Colonic mucosa (tissue), 4 donors: ENCODE data around the gene DHCR24. TPM values are rescaled to one million over a fixed set of nuclear protein-coding genes. Genes with fewer than 3 reads are reported as not detected.

ENCODE experiments used
- DNase-seq: peaks from one replicate; pipeline ENCODE4 v3.0.0-alpha.2; 2020
- H3K27ac ChIP-seq: fragments of 200-600 bp; one replicate; pipeline ENCODE4 v1.8.0; 2021
- H3K27me3 ChIP-seq: fragments of 200-600 bp; one replicate; pipeline ENCODE4 v1.8.0; 2021
- H3K36me3 ChIP-seq: fragments of 200-600 bp; one replicate; pipeline ENCODE4 v1.8.0; 2021
- H3K4me1 ChIP-seq: fragments of 200-600 bp; one replicate; pipeline ENCODE4 v1.8.0; 2021; ENCODE audit warnings: mild to moderate bottlenecking
- H3K4me3 ChIP-seq: fragments of 200-600 bp; one replicate; pipeline ENCODE4 v1.8.0; 2021
- H3K9ac ChIP-seq, 2 donors: one replicate each; pipeline ENCODE4 v1.7.0; 2013; ENCODE audit warnings: control low read depth in 2 of 2, low read depth in 2 of 2, low read length in 2 of 2
- H3K9me3 ChIP-seq: fragments of 200-600 bp; one replicate; pipeline ENCODE4 v1.8.0; 2021
- intact Hi-C: fragments of 100-400 bp; cut with DNase I; formaldehyde crosslinking; loops from one replicate; pipeline ENCODE4 v1.14.1; 2022
- total RNA-seq, 2 donors: library from RNA; stranded (reverse); fragmentation: NEBNext Ultra II Directional in 1 of 2; extraction: Animal tissue kit (Norgen Biotek cat#: 25700) in 1 of 2; gene quantifications; one replicate each; pipeline ENCODE4 v1.2.1, GENCODE V29; 2021
- TF ChIP-seq, protein P1 (sequence below): fragments of 200-600 bp; IDR thresholded peaks from one replicate; pipeline ENCODE4 v1.8.0; 2022; ENCODE audit warnings: antibody characterized with exemption, mild to moderate bottlenecking
- donor health status: healthy.
- donor health status: DM: no; HTN: no; CAD: no.
- donor health status: DM: no; HTN: no; CAD: no.

DHCR24 gene
- total RNA-seq, 2 donors from 2014 or later: 254 to 310 TPM

DNA sequence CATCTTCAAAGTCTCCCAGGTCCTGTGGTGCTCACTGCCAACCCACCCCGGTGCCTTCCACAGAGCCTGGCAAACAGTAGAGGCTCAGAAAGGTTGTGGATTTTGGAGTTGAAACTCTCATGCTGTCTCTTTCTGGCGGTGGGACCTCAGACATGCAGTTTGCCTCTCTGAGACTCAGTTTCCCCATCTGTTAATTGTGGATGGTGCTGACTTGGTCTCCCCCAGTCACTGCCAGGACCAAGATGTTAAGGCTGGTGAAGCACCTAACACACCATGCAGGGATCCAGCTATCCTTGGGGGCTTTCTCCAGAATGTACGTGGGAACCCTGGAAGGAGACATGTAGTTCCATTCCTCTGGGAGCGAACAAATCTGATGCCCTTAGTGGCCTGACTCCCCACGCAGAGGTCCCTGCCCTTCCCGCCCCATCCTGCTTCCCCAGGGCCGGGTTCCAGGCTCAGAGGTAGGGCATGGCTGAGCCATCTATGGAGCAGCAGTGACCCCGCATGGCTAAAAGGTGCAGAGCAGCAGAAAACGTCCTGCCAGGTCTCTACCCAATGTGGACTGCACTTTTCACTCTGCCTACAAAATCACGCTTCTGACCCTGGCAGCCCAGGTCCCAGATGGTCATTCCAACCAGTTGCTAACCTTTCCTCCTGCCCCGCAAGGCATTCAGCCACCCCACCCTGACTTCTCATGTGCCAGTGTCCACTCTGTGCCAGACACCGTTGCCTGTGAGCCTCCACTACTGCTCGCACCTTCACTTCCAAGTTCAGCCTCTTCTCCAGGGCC is 76.6 kb downstream of the DHCR24 start:
- intact Hi-C loops: loop anchor here (5.0 kb wide), 2 partner anchors 138 to 313 kb away; no protein-coding TSS in a partner anchor
- no peaks in the 10 kb centered on the region for H3K9me3 ChIP-seq
- H3K4me1 ChIP-seq: no peaks in the 10 kb centered on the region
- no peaks in the 10 kb centered on the region for H3K36me3 ChIP-seq
- H3K27ac ChIP-seq: no peak overlapping the region
- peak; percentile 82 for DNase-seq
- no peaks in the 10 kb centered on the region for H3K27me3 ChIP-seq
- H3K9ac ChIP-seq: peak overlapping the region in 1 of 2 donors; percentile 13
- TF ChIP-seq, protein P1, sequence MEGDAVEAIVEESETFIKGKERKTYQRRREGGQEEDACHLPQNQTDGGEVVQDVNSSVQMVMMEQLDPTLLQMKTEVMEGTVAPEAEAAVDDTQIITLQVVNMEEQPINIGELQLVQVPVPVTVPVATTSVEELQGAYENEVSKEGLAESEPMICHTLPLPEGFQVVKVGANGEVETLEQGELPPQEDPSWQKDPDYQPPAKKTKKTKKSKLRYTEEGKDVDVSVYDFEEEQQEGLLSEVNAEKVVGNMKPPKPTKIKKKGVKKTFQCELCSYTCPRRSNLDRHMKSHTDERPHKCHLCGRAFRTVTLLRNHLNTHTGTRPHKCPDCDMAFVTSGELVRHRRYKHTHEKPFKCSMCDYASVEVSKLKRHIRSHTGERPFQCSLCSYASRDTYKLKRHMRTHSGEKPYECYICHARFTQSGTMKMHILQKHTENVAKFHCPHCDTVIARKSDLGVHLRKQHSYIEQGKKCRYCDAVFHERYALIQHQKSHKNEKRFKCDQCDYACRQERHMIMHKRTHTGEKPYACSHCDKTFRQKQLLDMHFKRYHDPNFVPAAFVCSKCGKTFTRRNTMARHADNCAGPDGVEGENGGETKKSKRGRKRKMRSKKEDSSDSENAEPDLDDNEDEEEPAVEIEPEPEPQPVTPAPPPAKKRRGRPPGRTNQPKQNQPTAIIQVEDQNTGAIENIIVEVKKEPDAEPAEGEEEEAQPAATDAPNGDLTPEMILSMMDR: peak; percentile 76
- H3K4me3 ChIP-seq: no peak overlapping the region

GRCh38 chr1:54809496-54810074 is 77.4 kb downstream of the DHCR24 start:
- Histone ChIP-seq H3K4me1 (no peaks in the 10 kb centered on the region), H3K27ac (no peak overlapping the region), H3K4me3 (no peak overlapping the region), H3K36me3 (no peaks in the 10 kb centered on the region), H3K27me3 (no peaks in the 10 kb centered on the region), H3K9me3 (no peaks in the 10 kb centered on the region), H3K9ac (no peak overlapping the region)
- intact Hi-C loops: loop anchor here (5.0 to 10.0 kb wide), 3 partner anchors 137 to 745 kb away; no protein-coding TSS in a partner anchor
- DNase-seq: no peak
- TF ChIP-seq, protein P1: no peak

DNA sequence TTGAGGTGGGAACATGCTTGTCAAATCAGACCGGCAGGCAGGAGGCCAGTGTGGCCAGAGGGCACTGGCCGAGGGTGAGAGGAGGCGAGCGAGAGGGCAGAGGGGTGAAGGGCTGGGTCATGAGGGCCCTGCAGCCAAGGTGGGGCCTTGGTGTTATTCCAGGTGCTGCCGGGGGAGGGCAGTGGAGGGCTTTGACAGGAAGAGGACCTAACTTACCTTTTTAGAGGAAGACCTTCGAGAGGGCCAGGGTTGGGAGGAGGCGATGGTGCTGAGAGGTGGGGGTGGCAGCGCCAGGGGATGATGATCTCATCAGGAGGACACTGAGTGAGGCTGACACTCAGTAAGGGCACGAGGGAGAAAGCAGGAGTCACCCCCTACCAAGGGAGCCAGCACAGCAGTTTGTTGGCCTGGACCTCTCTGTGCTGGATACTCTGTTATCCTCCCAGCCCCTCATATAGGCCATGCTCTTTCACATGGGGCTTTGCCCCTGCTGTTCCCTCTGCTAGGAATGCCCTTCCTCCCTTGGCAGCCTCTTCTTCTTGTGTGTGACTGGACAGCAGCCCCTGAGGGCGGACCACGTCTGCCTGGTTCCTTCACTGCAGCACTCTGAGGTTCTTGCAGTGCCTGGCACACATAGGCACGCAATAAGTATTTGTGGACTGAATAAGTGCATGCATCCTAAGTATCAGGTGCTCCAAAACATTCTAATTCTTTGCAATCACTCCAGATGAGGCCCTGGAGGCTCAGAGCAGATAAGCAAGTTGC is 78.4 kb downstream of the DHCR24 start:
- Histone ChIP-seq H3K36me3 (no peaks in the 10 kb centered on the region), H3K4me1 (no peaks in the 10 kb centered on the region), H3K27me3 (no peaks in the 10 kb centered on the region), H3K27ac (no peak overlapping the region), H3K9me3 (no peaks in the 10 kb centered on the region), H3K9ac (no peak overlapping the region), H3K4me3 (no peak overlapping the region)
- TF ChIP-seq, protein P1: no peak
- no peak for DNase-seq
- intact Hi-C loops: loop anchor here (10.0 kb wide), 1 partner anchor 744 kb away; no protein-coding TSS in a partner anchor

DNA sequence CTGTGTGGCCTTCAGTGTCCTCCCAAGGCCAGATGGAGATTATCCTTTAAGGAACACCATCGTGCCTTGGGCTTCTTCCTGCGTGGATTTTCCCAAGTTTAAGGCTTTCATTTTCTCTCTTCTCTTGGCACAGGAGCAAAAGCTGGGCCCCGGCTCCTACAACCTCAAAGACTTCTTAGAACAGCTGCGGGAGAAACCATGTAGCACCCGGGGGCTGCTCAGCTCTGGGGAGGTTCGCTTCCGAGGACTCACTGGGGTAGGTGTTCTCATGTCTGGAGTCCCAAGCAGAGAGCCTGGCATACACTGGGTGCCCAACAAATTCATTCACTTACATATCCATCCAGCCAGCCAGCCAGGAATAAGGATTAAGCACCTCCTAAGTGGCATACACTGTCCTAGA is 79.2 kb downstream of the DHCR24 start:
- no peak for DNase-seq
- intact Hi-C loops: loop anchor here (10.0 kb wide), 1 partner anchor 743 kb away; no protein-coding TSS in a partner anchor
- Histone ChIP-seq H3K27me3 (no peaks in the 10 kb centered on the region), H3K4me3 (no peak overlapping the region), H3K27ac (no peak overlapping the region), H3K36me3 (no peaks in the 10 kb centered on the region), H3K4me1 (no peaks in the 10 kb centered on the region), H3K9me3 (no peaks in the 10 kb centered on the region), H3K9ac (no peak overlapping the region)
- TF ChIP-seq, protein P1: no peak

- H3K4me1 ChIP-seq: peaks cover 2% of the 10 kb centered on the region
- intact Hi-C loops: loop anchor here (10.0 kb wide), 1 partner anchor 742 kb away; no protein-coding TSS in a partner anchor
- DNase-seq: no peak
- H3K4me3 ChIP-seq: no peak overlapping the region
- no peak overlapping the region for H3K27ac ChIP-seq
- H3K36me3 ChIP-seq: no peaks in the 10 kb centered on the region
- no peaks in the 10 kb centered on the region for H3K27me3 ChIP-seq
- no peak overlapping the region for H3K9ac ChIP-seq
- H3K9me3 ChIP-seq: no peaks in the 10 kb centered on the region
- TF ChIP-seq, protein P1: no peak
Observed at GRCh38 chr1:54806931-54807611, 79.9 kb downstream of the DHCR24 start.
